HG03575 (cell line): ENCODE data around the gene SPINK2.

Source experiments
- ATAC-seq: cut with Tn5 transposase; IDR thresholded peaks from one replicate; pipeline ENCODE4 v1.9.1; 2021; ENCODE audit not compliant: unreplicated experiment, insufficient number of reproducible peaks, low FRiP score; ENCODE audit errors: extremely low read depth

SPINK2 gene, protein sequence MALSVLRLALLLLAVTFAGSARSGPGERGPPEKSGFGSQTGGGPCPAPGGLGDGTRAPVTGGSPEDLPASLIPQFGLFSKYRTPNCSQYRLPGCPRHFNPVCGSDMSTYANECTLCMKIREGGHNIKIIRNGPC

DNA sequence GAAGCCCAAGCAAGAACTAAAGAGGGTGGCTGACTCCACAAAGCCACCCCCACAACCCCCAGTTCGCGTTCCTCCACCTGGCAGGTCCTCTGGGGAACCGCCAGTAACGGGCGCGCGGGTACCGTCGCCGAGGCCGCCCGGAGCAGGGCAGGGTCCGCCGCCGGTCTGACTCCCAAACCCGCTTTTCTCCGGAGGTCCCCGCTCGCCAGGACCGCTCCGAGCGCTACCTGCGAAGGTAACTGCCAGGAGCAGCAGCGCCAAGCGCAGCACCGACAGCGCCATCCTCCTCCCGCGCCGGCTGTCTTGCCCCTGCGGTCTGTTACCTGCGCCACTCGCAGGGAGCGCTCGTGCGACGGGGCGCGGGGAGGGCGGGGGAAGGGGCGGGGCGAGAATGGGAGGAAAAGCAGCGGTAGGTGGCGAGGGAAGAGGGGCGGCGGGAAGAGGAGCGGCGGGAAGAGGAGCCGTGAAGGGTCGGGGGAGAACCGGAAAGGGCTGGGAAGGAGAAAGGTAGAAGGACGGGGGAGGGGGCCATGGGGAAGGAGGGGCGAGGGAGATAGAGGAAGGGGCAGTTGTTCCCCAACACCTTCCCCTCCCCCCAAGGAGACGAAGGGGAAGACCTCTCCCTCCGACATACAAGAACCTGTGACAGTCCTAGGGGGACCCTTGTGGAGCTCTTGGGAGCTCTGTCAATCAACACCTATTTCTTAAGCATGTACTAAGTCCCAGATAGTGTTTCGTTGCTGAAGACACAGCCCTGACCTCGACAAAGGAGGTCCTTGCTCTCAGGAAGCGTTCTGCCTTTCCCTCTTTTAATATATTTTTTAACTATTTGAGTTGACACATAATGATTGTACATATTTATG lies at the start of gene SPINK2:
Gene SPINK2, minus strand, starts transcription at position 321 of the 863 bp plus-strand sequence. Its CDS starts 39 bp downstream, at position 282.
- no peak for ATAC-seq

DNA sequence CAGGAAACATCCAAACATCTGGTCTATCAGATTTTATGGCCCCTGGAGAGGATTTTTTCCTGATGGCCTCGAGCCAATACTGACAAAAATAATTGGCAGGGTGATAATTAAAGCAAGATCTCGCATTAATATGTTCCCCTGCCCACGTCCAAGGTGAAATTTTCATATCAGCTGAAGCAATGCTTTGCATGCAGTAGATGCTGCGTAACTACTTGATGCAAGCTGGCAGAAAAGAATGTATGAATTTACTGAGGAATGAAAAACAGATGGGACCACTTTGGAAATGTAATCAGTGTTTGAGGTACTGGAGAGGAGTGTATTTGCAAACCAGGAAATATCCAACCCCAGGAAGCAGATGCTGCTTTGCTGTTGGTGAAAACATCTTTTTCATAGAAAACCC lies 49.4 kb upstream of the SPINK2 start:
- ATAC-seq: no peak

DNA sequence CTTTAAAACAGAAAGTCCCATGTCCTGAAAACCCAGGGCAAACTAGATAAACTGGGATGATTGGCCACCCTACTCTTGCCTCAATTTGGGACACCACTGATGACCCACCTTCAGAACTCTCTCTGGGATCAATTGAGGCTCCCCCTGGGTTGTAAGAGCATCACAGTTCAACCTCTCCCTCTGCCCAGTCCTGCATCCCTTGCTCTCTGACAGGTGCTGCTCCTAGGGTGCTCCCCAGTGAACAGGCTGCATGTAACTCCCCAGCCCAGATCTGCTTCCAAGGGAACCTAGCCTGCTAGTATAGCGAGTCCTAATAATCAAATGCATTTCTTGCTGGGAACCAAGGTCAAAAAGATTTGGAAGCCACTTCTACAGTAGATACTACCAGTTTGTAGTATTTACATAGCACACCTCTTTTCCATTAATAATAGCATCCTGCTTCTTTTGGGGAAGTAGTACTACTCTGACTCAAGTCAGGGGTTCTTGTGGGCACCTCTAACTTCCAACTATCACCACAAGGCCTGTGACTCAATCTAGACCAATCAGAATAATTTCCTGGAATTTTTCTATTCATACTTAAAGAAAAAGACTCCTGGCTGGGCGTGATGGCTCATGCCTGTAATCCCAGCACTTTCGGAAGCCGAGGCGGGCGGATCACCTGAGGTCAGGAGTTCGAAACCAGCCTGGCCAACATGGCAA lies 42.1 kb upstream of the SPINK2 start:
- ATAC-seq: no peak

DNA sequence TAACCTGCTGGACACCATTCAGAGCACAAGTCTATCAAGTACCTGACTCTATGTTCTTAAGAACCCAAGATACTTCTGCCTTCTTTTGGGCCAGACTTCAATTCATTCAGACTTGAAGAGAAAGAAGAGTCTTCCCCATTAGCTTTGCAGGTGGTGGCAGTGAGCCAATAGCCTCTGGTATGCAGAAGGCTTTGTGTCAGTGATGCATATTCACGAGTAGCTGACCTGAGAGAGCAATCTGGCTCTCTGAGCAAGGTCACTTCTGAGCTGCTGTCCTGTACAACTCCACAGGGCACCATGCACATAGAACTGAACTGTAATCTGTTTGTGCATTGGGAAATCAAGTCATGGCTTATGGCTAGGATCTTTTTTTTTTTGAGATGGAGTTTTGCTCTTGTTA lies 39.9 kb upstream of the SPINK2 start:
- no peak for ATAC-seq

DNA sequence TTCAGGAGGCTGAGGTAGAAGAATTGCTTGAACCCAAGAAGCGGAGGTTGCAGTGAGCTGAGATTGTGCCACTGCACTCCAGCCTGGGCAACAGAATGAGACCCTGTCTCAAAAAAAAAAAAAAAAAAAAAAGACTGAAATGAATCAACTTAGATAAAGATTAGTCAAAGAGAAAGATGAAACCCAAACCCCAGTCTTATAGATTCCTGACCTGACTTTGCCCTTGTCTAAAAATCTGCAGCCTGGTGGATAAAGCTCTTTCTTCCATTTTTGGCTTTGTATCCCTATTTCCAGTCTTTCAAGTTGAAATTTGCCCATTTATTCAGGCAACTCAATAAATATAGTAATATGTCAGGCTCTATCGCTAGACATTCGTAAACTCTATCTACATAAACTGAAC lies 39.3 kb upstream of the SPINK2 start:
- peak; percentile 41 for ATAC-seq

DNA sequence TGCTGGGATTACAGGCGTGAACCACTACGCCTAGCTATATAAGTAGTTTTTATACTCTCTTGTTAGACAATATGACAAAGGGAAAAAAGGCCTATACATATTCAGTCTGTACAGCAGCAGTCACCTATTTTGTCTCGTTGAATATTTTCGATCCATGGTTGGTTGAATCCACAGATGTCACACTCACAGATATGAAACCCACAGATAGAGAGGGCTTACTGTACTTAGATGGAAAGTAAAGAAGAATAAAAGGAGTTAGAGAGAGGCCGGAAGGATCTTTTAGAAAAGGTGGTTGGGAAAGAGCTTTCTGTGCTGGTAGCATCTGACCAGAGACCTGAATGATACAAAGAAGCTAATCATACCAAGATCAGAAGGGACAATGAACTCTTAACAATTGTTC lies 38.3 kb upstream of the SPINK2 start:
- ATAC-seq: no peak

DNA sequence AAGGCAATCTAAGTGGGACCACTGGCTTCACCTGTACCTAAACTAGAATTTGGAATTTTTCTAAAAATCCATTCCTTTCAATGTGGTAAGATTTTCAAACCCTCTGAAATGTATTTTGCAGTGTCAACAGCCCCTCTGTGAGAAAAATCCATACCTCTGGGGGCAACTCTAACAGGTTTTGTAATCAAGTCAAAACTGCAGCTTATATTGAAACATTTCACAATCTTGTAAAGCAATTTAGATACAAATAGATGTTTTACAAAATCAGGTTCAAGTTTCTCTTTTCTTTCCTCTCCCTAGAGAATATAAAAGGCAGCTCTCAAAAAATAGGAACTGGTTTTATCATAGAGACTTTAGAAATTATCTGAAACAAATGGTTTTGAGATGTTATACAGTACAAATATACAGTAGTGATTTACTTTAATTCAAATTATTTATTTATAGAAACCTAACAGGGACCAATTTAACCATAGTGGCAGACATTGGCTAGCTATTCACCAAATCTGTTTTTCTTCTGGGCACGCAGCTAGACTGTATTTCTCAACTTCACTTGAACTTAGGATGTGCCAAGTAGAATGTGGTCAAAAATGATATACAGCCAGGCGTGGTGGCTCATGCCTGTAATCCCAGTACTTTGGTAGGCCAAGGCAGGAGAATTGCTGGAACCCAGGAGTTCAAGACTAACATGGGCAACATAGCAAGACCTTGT lies 36.3 kb upstream of the SPINK2 start:
- ATAC-seq: no peak

DNA sequence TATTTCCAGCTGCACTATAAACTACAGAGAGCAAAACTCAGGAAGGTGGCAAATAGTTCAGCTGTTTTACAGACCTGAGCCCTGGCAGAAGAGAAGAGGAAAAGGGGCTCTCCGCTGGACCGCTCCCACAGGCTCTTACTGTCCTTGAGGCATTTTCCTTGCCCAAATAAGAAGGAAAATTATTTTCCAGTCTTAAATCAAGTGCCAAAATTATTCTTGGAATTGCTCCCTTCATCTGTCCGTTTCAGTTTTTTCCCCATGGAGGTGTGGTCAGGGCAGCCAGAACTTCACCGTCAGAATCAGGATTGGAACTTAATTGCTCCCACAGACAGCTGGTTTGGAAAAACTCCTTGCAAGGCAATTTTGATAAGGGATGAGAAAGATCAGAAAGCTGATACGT lies 35.2 kb upstream of the SPINK2 start:
- no peak for ATAC-seq

DNA sequence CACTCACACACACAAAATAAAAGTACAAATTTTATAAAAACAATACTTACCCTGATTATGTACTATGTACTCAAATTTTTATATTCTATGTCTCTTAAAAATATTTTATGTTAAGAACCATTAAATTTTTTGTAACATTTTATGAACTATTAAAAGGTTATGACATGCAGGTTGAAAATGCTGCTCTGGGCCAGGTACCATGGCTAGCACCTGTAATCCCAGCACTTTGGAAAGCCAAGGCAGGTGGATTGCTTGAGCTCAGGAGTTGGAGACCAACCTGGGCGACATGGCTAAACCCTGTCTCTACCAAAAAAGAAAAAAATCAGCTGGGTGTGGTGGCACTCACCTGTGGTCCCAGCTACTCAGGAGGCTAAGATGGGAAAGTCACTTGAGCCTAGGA lies 29.4 kb upstream of the SPINK2 start:
- no peak for ATAC-seq

DNA sequence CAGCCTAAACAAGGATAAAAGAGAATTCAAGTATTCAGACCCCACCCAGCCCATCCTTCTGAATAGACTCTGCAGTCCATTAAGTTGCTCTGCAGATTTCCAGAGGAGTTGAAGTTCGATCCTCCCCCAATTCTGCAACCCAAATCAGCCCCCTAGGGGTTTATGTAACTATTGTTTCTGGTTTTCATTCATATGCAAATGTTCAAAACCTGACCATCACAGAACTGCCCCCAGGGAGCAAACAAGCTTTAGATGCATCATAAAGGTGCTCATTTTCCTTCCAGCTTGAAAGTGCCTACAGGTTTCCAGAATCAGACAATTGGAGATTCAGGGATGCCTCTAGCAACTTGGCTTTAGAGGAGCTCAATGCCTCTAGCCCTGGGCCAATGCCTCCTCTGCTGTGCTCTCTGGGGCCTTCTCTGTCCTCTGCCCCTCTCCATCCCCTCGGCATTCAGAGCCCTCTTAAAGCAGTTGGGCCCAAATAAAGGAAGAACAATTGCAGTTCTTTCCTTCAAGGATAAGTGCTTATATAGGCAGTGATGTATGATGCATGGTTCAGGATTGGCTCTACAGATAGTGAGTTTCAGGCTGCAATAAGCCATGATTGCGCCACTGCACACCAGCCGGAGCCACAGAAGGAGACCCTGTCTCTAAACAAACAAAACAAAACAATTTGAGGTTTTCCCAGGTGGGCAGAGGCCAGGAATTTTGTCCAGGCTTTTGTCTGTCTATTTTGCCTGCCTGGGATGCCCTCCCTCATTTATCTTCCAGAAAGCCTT lies 23.5 kb upstream of the SPINK2 start:
- ATAC-seq: no peak

DNA sequence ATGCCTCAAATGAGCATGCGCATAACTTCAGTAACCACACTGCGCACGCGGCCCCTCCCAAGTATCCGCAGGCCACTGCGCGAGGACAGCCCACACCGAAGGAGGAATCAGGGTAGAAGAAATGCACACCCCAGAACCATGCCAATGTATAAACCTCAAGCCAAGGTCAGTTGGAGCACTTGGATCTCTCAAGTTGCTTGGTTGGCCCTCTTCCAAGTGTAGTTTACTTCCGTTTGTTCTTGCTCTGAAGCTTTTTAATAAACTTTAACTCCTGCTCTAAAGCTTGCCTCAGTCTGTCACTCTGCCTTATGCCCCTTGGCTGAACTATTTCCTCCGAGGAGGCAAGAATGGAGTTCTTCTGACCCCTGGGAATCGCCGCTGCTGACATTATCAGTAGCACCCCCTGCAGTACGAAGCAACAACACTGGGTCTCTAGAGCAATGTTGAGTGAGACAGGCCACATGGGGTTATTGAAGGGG lies 22.0 kb upstream of the SPINK2 start:
- ATAC-seq: no peak

DNA sequence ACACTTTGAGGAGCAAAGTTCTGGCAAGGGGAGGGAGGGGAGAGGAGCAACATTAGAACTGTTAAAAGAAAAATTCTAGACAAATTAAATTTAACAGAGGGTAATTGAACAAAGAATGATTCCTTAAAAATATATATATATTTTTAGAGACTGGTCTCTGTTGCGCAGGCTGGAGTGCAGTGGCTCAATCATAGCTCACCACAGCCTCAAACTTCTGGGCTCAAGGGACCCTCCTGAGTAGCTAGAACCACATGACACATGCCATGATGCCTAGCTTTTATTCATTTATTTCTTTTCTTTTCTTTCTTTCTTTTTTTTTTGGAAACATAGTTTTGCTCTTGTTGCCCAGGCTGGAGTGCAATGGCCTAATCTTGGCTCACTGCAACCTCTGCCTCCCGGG lies 19.1 kb upstream of the SPINK2 start:
- no peak for ATAC-seq

DNA sequence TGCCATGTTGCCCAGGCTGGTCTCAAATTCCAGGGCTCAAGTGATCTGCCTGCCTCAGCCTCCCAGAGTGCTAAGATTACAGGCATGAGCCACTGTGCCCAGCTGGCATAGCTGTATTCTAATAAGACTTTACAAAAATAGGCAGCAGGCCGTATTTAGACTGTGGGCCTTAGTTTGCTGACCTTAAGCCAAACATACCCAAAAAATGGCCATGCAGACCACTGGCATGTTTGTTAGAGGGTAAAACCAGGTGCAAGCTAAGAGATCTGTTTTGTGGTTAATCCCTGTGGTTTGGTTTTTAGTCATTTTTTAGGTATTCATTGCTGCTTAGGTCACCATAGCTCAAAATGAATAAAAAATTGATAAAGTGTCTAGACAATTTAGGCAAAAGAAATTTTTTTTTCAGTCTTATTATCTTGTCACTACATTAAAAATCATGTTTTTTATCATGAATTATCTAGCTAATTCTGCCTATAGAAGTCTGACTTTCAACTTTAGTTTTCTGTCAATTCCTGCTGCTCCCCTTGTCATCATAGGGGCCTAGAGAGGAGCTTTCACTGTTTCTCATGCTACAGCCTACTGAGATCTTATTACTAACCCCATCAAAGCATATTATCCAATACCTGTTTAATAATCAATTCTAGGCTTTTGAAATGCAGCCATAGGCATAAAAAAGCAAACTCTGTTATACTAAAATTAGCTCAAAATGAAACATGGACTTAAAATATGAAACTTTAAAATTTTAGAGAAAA lies 7.5 kb upstream of the SPINK2 start:
- no peak for ATAC-seq

DNA sequence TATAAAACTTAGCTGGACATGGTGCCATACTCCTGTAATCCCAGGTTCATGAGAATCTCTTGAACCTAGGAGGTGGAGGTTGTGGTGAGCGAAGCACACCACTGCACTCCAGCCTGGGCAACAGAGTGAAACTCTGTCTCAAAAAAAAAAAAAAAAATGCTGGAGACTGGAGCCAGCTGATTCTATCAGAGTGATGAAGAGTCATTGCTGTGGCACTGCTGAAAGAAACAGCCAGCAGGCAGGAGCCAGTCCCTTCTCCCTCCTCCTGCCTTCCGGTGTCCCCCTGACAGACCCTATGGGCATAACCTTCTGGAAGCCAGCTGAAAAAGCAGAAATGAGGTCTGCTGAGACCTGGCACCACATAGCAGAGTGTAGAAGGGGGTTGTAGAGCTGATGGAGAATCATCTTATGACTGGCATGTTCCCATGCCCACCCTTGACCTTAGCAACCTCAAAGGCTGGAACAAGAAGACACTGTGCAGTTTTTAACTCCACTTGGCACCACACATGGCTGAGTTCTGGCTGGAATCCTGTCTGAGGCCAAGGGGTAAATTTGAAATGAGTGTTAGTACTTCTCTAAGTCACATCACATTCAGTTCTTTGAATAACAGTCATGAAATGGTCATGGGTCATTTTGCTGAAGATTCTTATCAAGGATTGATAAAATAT lies 2.6 kb upstream of the SPINK2 start:
- no peak for ATAC-seq

DNA sequence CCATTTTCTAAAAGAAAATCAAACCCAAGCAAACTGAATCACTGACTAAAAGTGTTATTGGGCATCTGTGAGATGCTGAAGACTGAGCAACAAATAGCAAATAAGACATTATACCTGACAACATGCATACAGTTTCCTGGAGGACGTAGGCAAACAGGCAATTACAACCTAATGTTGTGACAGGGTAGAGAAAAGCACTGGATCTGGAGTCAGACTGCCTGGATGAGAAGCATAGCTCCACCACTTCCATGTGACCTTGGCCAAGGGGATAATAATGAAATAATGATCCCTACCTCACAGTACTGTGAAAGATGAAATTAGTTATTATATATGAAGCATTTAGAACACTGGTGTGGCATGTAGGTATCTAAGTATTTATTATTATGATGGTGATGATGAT lies 2.7 kb downstream of the SPINK2 start:
- ATAC-seq: no peak

DNA sequence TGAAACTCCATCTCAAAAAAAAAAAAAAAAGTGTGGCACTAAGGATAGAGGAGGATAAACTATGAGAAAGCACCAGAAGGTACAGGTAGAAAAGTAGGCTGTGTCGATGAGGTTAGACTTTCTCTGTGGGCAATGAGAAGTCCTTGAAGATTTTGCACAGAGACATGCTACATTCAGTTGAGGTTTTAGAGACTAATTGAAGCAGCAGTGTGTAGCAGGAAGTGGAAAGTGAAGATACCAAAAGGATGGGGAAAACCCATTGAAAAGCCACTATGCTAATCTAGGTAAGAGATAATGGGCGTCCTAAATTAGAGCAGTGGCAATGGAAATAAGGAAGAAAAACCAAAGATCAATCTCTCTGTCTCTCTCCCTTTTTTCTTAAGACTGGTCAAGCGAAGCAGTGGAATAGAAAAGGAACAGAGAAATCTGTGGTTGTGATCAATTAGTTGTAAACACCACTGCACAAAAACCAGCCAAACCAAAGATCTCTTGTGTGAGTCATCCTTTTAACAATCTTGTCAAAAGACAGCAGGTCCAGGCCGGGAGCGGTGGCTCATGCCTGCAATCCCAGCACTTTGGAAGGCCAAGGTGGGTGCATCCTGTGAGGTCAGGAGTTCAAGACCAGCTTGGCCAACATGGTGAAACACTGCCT lies 3.5 kb downstream of the SPINK2 start:
- ATAC-seq: peak; percentile 94

DNA sequence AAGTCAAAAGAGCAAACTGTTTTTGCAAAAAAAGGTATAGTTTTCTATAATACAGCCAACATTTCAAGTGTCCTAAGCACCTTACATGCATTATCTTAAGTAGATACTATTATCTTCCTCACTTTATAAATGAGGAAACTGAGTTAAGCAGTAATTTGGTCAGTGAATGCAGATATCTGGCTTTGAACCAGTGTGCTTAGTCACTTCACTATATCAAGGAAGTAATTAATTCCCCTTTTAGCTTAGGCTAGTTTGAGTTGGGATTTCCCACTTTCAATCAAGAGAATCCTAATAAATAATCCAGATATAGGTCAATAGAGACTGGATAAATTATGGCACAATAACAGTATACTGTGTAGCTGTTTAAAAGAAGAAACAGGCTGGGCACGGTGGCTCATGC lies 14.8 kb downstream of the SPINK2 start:
- ATAC-seq: no peak
